ENCODE data around the gene RBM25. TPM values are rescaled to one million over a fixed set of nuclear protein-coding genes. Genes with fewer than 3 reads are reported as not detected.

The RBM25 gene
- total RNA-seq, 4 donors from 2014 or later, result 53.1 to 157 (median 96.4) TPM

GRCh38 chr14:73022051-73022450, 36.3 kb upstream of the RBM25 start:
- H3K27me3 ChIP-seq, result no peaks in the 10 kb centered on the region
- TF ChIP-seq POLR2AphosphoS5 (IDR thresholded peaks at IDR 0.05), result no peak
- TF ChIP-seq, protein P1, sequence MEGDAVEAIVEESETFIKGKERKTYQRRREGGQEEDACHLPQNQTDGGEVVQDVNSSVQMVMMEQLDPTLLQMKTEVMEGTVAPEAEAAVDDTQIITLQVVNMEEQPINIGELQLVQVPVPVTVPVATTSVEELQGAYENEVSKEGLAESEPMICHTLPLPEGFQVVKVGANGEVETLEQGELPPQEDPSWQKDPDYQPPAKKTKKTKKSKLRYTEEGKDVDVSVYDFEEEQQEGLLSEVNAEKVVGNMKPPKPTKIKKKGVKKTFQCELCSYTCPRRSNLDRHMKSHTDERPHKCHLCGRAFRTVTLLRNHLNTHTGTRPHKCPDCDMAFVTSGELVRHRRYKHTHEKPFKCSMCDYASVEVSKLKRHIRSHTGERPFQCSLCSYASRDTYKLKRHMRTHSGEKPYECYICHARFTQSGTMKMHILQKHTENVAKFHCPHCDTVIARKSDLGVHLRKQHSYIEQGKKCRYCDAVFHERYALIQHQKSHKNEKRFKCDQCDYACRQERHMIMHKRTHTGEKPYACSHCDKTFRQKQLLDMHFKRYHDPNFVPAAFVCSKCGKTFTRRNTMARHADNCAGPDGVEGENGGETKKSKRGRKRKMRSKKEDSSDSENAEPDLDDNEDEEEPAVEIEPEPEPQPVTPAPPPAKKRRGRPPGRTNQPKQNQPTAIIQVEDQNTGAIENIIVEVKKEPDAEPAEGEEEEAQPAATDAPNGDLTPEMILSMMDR (IDR thresholded peaks at IDR 0.05), result no peak
- no peak for TF ChIP-seq POLR2A (IDR thresholded peaks at IDR 0.05)
- no peak for TF ChIP-seq EP300 (IDR thresholded peaks at IDR 0.05; ENCODE audit: low read depth)
- intact Hi-C loops (cut with DNase I; ENCODE audit: low total_unique reads) (no loop called here), in situ Hi-C loops (cut with MboI; ENCODE audit: low pct_ligation_motif_present in 1 of 4, low pct_unique_long_range_greater_than_20kb in 1 of 4, low sequenced_read_pairs in 3 of 4) (no loop called here)
- H3K4me1 ChIP-seq, result peaks cover 0 to 43% (median 14%) of the 10 kb centered on the region in 4 donors
- H3K4me3 ChIP-seq, result peak overlapping the region in 1 of 4 donors; percentile 12
- peaks cover 0 to 16% (median 3%) of the 10 kb centered on the region in 4 donors for H3K36me3 ChIP-seq
- 97 to 100% methylated on average over 4 of the region's 4 CpGs for WGBS, 2 donors (ENCODE audit: low coverage in 1 of 2)
- no peaks in the 10 kb centered on the region for H3K9me3 ChIP-seq
- DNase-seq, result no peak
- no peak overlapping the region for H3K27ac ChIP-seq

GRCh38 chr14:73025544-73025943, 32.8 kb upstream of the RBM25 start:
- in situ Hi-C loops (cut with MboI; ENCODE audit: low pct_ligation_motif_present in 1 of 4, low pct_unique_long_range_greater_than_20kb in 1 of 4, low sequenced_read_pairs in 3 of 4) (no loop called here), intact Hi-C loops (cut with DNase I; ENCODE audit: low total_unique reads) (no loop called here)
- H3K36me3 ChIP-seq, result peaks cover 0 to 16% (median 0%) of the 10 kb centered on the region in 4 donors
- H3K4me1 ChIP-seq, result peaks cover 0 to 55% (median 20%) of the 10 kb centered on the region in 4 donors
- no peaks in the 10 kb centered on the region for H3K9me3 ChIP-seq
- 70 to 78% methylated on average over 2 to 3 of the region's 3 CpGs for WGBS, 2 donors (ENCODE audit: low coverage in 1 of 2)
- DNase-seq, result no peak
- H3K4me3 ChIP-seq, result peak overlapping the region in 1 of 4 donors; percentile 86
- TF ChIP-seq POLR2A (IDR thresholded peaks at IDR 0.05), result no peak
- no peak for TF ChIP-seq EP300 (IDR thresholded peaks at IDR 0.05; ENCODE audit: low read depth)
- no peak for TF ChIP-seq POLR2AphosphoS5 (IDR thresholded peaks at IDR 0.05)
- TF ChIP-seq, protein P1 (IDR thresholded peaks at IDR 0.05), result no peak
- peak overlapping the region in 1 of 4 donors; percentile 85 for H3K27ac ChIP-seq
- H3K27me3 ChIP-seq, result no peaks in the 10 kb centered on the region

DNA sequence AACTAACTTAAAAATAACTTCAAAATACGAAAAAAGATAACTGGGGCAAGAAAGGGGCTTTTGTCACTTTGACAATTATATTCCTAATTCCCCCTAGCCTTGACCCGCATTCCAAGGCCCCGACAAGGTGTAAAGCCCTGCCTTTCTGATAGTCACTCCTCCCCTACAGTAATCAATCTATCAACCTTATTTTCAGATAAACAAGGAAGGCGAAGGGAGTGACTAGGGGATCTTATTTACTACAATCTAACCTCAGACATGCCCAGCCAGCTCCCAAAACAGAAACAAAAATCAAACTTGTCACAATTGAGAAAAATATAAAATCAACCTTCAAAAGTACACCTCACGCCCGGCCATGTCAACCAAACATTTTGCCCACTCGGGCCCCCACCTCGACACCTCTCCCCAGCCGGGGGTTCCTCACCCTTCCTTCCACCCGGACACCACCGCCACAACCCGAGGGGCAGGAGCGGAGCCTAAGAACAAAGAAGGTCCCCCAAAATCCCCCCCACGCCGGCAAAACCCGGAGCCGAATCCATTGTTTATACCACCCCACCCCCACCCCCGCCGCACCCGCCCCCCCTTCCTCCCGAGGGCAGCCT, 32.0 kb upstream of the RBM25 start:
- WGBS, 2 donors (ENCODE audit: low coverage in 1 of 2), result 2 to 6% methylated on average over 7 to 17 of the region's 21 CpGs
- Histone ChIP-seq H3K4me3 (peak overlapping the region; percentile 71 to 91 (median 87)), H3K36me3 (peaks cover 0 to 8% (median 0%) of the 10 kb centered on the region in 4 donors), H3K4me1 (peaks cover 0 to 55% (median 20%) of the 10 kb centered on the region in 4 donors), H3K9me3 (no peaks in the 10 kb centered on the region), H3K27ac (peak overlapping the region; percentile 85 to 95 (median 92)), H3K27me3 (no peaks in the 10 kb centered on the region)
- intact Hi-C loops (cut with DNase I; ENCODE audit: low total_unique reads) (no loop called here), in situ Hi-C loops (cut with MboI; ENCODE audit: low pct_ligation_motif_present in 1 of 4, low pct_unique_long_range_greater_than_20kb in 1 of 4, low sequenced_read_pairs in 3 of 4) (no loop called here)
- no peak for DNase-seq
- TF ChIP-seq POLR2A (IDR thresholded peaks at IDR 0.05) (no peak), POLR2AphosphoS5 (IDR thresholded peaks at IDR 0.05) (no peak), EP300 (IDR thresholded peaks at IDR 0.05; ENCODE audit: low read depth) (no peak)
- TF ChIP-seq, protein P1 (IDR thresholded peaks at IDR 0.05), result no peak

GRCh38 chr14:73026845-73027542, 31.3 kb upstream of the RBM25 start, which contains the start of gene ZFYVE1:
Gene ZFYVE1 (minus strand): TSS chr14:73027106. CDS start chr14:73024508, 2,598 bp downstream.
- intact Hi-C loops (cut with DNase I; ENCODE audit: low total_unique reads), result no loop called here

More at GRCh38 chr14:73026845-73027542, 31.3 kb upstream of the RBM25 start, which contains the start of gene ZFYVE1:
- in situ Hi-C loops (cut with MboI; ENCODE audit: low pct_ligation_motif_present in 1 of 4, low pct_unique_long_range_greater_than_20kb in 1 of 4, low sequenced_read_pairs in 3 of 4), result no loop called here
- no peaks in the 10 kb centered on the region for H3K9me3 ChIP-seq
- H3K36me3 ChIP-seq, result peaks cover 0 to 8% (median 0%) of the 10 kb centered on the region in 4 donors
- TF ChIP-seq POLR2A (IDR thresholded peaks at IDR 0.05) (peak; percentile 90), POLR2AphosphoS5 (IDR thresholded peaks at IDR 0.05) (peak; percentile 94 to 96 (median 94))
- TF ChIP-seq, protein P1 (IDR thresholded peaks at IDR 0.05), result no peak
- 1 to 25% methylated on average over 1 to 26 of the region's 42 CpGs for WGBS, 2 donors (ENCODE audit: low coverage in 1 of 2)
- peak within 1 kb of the TSS; percentile 71 to 91 (median 87) for H3K4me3 ChIP-seq
- no peaks in the 10 kb centered on the region for H3K27me3 ChIP-seq
- H3K27ac ChIP-seq, result peak within 1 kb of the TSS; percentile 85 to 95 (median 92)
- DNase-seq, result peak; percentile 97
- H3K4me1 ChIP-seq, result peaks cover 0 to 50% (median 20%) of the 10 kb centered on the region in 4 donors
